ENCODE data around the gene MED14. TPM values are rescaled to one million over a fixed set of nuclear protein-coding genes. Genes with fewer than 3 reads are reported as not detected.

MED14 gene
- total RNA-seq, 1 experiment from 2014 or later = 83.3 TPM

- TF ChIP-seq ZNF281 (CRISPR knock-in tag; IDR thresholded peaks at IDR 0.05) (no peak), TEAD1 (CRISPR knock-in tag; IDR thresholded peaks at IDR 0.05) (no peak), SMAD3 (CRISPR knock-in tag; IDR thresholded peaks at IDR 0.05; ENCODE audit: borderline replicate concordance) (no peak), MXD4 (CRISPR knock-in tag; IDR thresholded peaks at IDR 0.05; ENCODE audit: borderline replicate concordance) (no peak), RELA (CRISPR knock-in tag; IDR thresholded peaks at IDR 0.05; ENCODE audit: borderline replicate concordance) (no peak), ELF4 (CRISPR knock-in tag; IDR thresholded peaks at IDR 0.05; ENCODE audit: low read depth) (no peak), ZNF138 (CRISPR knock-in tag; conservative IDR thresholded peaks at IDR 0.05) (no peak), AFF4 (CRISPR knock-in tag; IDR thresholded peaks at IDR 0.05; ENCODE audit: borderline replicate concordance) (no peak)
Measured at GRCh38 chrX:40780951-40781350, 45.6 kb upstream of the MED14 start (continued).

GRCh38 chrX:40780082-40780481 is 44.7 kb upstream of the MED14 start:
- TF ChIP-seq ATF6 (CRISPR knock-in tag; IDR thresholded peaks at IDR 0.05) (no peak), ZBTB43 (CRISPR knock-in tag; IDR thresholded peaks at IDR 0.05) (no peak), NFE2L1 (CRISPR knock-in tag; IDR thresholded peaks at IDR 0.05) (no peak), ERG (CRISPR knock-in tag; IDR thresholded peaks at IDR 0.05) (no peak), ZNF671 (CRISPR knock-in tag; IDR thresholded peaks at IDR 0.05) (no peak), IRF2 (CRISPR knock-in tag; IDR thresholded peaks at IDR 0.05; ENCODE audit: borderline replicate concordance, low read depth) (no peak), CBFB (CRISPR knock-in tag; IDR thresholded peaks at IDR 0.05; ENCODE audit: low read depth) (no peak), NFATC4 (CRISPR knock-in tag; IDR thresholded peaks at IDR 0.05) (no peak), EMX1 (CRISPR knock-in tag; IDR thresholded peaks at IDR 0.05) (no peak), HMGA2 (CRISPR knock-in tag; IDR thresholded peaks at IDR 0.05) (no peak), E2F4 (CRISPR knock-in tag; IDR thresholded peaks at IDR 0.05; ENCODE audit: borderline replicate concordance, low read depth) (no peak), NR1H2 (CRISPR knock-in tag; IDR thresholded peaks at IDR 0.05) (no peak), ZNF263 (CRISPR knock-in tag; IDR thresholded peaks at IDR 0.05; ENCODE audit: low read depth) (no peak), HMGXB4 (CRISPR knock-in tag; IDR thresholded peaks at IDR 0.05) (no peak)
- CTCF ChIA-PET = no interaction called here
- POLR2A ChIA-PET = no interaction called here
- Mint-ChIP-seq H3K36me3 (no peaks in the 10 kb centered on the region), H3K9me3 (no peaks in the 10 kb centered on the region), H3K4me1 (no peaks in the 10 kb centered on the region), H3K27me3 (ENCODE audit: low read depth) (no peaks in the 10 kb centered on the region; the same call in 1 of the 2 replicates), H3K4me3 (no peak overlapping the region), H3K27ac (no peak overlapping the region)
- DNase-seq (ENCODE audit: low spot score) (no peak), ATAC-seq (no peak)

All from WTC11 (cell line).